GM19438 (cell line): ENCODE data around the gene CHFR.
"Not testable (repeated sequence)": the region's sequence is repeated elsewhere in the genome, so short reads cannot be mapped to it uniquely, and the experiment has no call there.

Source experiments
- ATAC-seq: cut with Tn5 transposase; IDR thresholded peaks from one replicate; pipeline ENCODE4 v1.9.1; 2021; ENCODE audit warnings: low read depth; ENCODE audit not compliant: unreplicated experiment

The CHFR gene, protein sequence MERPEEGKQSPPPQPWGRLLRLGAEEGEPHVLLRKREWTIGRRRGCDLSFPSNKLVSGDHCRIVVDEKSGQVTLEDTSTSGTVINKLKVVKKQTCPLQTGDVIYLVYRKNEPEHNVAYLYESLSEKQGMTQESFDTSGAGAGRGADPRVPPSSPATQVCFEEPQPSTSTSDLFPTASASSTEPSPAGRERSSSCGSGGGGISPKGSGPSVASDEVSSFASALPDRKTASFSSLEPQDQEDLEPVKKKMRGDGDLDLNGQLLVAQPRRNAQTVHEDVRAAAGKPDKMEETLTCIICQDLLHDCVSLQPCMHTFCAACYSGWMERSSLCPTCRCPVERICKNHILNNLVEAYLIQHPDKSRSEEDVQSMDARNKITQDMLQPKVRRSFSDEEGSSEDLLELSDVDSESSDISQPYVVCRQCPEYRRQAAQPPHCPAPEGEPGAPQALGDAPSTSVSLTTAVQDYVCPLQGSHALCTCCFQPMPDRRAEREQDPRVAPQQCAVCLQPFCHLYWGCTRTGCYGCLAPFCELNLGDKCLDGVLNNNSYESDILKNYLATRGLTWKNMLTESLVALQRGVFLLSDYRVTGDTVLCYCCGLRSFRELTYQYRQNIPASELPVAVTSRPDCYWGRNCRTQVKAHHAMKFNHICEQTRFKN

DNA sequence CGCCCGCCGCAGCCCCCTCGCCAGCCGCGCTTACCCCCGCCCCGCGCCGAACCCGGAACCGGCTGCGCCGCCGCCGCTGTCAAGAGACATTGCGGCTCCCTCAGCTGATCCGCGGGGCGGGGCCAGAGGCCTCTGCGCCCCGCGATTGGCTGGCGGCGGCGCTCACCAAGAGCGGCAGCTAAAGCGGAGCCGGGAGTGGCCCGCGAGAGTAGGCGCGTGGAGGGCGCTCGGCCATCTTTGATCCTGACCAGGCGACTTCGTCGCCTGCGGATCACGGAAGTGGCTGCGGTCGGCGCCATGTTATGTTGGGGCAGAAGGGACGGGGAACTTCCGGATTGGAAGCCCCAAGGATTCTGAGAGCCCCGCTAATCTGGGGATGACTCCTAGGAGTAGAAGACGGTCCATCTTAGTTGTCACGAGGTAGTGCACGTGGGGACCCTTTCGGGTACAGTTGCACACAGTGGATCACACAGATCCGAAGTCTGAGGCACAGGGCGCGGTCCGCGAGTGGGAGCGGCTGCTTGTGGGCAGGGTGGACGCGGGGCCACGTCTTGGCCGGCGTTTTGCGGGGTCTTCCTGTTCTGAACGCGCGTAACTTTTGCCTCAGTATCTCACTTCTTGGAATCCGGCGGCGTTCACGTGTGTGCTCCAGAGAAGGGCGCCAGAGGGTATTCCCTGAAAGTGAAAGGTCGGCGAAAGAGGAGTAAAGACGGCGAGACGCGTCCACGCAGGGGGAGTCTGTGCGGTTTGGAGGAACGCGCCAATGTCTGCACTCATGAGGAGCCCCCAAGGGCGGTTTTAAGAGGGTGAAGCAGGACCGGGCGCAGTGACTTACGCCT, at the start of gene CHFR:
Gene CHFR (minus strand): TSS at position 93 of the 839 bp plus-strand sequence. CDS start 277 bp downstream, outside the sequence.
- ATAC-seq: peak; percentile 96

DNA sequence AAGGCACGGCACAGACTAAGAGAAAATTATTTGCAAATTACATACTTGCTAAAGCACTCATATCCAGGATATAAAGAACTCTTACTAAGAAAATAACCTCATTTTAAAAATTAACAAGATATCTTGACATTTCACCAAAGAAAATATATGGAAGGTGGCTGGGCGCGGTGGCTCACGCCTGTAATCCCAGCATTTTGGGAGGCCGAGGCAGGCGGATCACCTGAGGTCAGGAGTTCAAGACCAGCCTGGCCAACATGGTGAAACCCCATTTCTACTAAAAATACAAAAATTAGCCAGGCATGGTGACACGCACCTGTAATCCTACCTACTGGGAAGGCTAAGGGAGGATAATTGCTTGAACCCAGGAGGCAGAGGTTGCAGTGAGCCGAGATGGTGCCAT, 49.5 kb upstream of the CHFR start:
- ATAC-seq: not testable (repeated sequence)

DNA sequence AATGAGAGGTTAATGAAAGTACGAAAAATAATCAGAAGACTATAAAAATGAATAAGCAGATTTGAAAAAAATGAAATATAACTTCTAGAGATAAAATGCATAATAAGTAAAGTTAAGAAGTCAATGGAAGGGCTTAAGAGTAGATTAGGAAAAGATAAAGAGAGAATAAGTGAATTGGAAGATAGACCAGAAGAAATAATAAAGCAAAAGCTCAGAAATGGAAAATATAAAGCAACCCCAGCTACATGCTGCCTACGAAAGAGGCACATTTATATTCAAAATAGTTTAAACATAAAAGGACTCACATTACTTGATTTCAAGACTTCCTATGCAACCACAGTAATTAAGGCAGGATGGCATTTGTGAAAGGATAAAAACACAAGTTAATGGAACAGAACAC, 48.8 kb upstream of the CHFR start:
- no peak for ATAC-seq

DNA sequence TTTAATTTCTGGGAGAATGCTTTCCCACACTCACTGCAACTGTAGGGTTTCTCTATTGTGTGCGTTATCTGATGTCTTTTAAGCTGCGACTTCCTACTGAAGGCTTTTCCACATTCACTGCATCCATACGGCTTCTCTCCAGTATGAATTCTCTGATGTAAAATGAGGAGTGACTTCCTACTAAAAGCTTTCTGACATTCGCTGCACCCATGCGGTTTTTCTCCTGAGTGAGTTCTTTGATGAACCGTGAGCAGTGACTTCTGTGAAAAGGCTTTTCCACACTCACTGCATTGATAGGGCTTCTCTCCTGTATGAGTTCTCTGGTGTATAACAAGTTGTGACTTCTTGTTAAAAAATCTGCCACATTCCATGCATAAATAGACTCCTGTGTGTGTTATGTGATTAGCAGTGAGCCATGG, 39.0 kb upstream of the CHFR start:
- no peak for ATAC-seq

DNA sequence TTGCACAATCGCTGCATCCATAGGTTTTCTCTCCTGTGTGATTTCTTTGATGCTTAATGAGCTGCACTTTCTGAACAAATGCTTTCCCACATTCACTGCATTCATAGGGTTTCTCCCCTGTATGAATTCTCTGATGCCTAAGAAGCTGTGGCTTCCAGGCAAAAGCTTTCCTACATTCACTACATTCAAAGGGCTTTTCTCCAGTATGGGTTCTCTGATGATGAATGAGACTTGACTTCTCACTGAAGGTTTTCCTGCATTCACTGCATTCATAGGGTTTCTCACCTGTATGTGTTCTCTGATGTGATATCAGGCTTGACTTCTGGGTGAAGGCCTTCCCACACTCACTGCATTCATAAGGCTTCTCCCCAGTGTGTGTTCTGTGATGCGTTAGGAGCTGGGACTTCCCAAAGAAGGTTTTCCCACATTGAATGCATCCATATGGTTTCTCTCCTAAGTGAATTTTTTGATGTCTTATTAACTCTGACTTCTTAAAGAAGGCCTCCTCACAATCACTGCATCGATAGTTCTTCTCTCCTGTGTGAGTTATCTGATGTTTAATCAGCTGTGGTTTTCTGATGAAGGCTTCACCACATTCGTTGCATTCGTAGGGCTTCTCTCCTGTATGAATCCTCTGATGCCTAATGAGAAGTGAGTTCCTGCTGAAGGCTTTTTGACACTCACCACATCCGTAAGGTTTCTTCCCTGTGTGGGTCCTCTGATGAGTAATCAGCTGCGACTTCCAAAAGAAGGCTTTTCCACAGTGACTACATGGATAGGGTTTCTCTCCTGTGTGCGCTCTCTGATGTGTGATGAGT, 38.4 kb upstream of the CHFR start:
- no peak for ATAC-seq

DNA sequence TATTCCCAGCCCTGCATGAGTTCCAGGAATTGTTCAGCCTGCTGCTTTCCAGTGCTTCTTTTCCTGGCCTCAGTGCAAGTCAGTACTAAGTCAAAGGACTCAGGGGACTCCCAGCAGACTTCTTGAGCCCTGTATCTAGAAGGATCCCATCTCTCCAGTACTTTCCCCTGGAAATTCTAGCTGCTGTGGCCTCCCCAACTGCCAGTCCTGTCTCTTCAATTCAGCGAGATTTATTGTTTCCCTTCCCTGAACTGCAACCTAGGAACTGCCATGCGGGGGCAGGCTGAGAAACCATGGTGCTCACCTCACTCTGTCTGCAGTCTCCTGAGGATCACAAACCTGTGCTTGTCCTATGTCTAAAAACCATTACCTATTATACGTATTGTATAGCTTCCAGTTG, 37.0 kb upstream of the CHFR start:
- ATAC-seq: no peak

DNA sequence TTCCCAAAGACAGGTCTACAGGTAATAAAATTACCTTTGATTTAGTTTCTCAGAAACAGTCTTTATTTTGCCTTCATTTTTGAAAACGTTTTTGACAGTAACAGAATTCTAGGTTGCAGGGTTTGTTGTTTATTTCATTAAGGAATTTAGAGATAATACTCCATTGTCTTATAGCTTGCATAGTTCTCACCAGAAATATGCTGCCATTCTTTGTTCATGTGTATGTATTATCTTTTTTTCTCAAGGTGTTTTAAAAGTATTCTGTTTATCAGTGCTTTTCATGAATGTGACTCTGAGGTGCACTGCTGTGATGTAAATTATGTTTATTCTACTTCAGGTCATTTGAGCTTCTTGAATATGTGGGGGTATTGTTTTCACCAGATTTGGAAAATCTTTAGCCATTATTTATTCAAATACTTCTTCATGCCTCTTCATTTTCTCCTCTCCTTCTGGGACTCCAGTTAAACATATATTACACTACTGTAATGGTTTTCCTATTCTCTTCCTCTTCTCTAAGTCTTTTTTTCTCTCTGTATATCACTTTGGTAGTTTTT, 36.0 kb upstream of the CHFR start:
- ATAC-seq: no peak

DNA sequence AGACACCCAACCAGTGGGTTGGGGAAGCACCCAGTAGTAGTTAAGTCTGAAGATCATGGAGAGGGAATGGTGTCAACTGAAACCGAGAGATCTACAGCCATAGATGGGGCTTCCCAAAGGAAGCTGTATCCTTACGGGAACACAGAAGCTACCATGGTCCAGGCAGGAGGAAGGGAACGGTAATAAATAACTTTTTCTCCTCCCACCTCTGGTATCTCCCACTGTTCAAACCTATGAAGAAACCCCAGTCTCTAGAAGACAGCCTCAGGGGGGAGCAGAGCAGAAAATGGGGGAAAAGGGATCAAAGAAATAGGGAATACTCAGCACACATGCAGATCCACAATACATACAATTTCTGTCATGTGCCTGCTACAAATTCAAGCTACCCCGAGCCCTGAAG, 35.3 kb upstream of the CHFR start:
- no peak for ATAC-seq

DNA sequence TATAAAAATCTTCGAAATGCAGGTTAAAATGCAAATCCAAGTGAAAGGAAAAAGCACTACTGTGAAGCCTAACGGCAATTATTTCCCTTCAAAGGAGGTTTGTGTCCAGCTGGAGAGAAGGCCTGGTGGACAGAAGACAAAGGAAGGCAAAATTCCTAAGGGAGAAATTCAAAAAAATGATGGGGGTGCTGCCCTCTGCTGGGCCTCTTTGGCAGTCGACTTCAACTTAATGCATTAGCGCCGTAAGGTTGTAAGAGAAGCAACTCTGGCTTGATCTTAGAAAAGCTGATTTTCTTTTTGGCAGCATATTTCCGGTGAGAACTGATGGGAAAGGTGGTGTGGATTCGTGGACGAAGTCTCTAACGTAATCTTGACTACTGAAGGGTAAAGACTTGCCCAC, 34.3 kb upstream of the CHFR start:
- ATAC-seq: no peak

DNA sequence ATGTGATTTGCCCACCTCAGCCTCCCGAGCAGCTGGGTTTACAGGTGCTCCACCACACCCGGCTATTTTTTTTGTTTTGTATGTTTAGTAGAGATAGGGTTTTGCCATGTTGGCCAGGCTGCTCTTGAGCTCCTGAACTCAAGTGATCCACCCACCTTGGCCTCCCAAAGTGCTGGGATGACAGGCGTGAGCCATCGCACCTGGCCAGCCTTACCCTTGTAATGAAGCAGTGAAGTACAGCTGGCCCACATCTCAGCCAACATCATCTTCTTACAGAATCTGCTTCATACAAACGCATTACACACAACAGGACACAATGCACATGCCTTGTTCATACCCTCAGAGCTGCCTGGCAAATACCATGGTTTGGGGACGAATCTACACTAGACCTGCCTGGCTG, 31.3 kb upstream of the CHFR start:
- no peak for ATAC-seq

DNA sequence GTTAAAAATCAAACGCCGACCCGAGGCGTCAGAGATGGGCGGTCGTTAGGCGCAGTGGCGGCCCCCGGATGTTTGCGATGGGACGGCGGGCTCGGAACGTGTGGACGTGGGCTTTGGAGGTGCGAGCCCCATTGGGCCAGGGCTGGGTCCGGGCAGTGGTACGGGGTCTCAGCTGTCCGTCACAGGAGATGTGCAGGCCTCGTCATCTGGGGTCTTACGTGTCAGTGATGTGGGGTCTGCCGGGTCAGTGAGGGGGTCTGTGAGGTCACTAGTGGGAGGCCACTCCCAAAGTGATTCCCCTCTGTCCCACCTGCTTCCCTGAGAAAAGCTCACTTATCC, 21.6 kb upstream of the CHFR start:
- no peak for ATAC-seq

DNA sequence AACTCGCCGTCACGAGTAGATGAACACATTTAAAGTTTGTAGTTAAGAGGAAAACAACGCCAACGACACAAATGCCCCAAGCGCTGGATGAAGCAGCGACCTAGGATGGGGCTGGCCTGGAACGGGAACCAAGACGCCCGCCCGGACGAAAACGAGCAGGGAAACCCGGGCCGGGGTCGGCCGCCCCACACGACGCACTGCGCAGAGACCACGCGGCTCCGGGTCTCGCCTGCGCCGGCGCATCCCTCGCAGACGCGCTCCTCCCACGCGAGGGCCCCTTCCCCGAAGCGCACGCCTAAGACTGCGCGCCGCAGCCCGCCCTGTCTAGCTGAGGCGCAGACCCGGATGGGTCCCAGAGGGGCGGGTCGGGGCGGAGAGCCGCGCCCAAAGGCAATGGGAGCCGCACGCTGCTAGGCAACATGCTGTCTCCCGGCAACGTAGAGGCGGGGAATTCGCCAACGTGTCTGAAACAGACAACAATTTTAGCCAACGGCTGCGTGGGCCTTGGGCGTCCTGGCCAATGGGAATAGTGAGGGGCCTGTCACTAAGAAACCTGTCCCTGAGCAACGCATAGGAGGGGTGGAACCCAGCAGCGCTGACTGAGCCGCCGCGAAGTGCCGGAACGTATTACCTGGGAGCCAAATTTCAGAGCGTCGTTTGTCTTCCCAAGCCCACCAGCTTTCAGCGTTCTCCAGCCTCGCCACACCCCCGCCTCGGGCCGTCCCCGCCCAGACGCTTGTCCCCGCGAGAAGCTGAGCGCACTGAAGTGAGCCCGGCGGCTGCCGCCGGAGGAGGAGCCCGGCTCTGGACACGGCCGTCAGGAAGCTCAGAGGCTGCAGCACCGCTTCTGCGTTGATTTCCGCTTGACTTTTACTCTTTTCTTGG, 21.0 kb upstream of the CHFR start:
- peak; percentile 92 for ATAC-seq

DNA sequence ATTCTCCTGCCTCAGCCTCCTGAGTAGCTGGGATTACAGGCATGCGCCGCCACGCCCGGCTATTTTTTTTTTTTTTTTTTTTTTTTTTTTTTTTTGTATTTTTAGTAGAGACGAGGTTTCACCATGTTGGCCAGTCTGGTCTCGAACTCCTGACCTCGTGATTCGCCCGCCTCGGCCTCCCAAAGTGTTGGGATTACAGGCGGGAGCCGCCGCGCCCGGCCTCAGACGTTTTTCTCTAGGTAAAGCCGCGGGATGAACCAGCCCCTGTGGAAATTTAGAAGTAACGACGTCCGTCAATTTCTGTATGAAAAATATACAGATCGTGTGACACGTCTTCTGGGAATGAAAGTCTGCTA, 20.4 kb upstream of the CHFR start:
- not testable (repeated sequence) for ATAC-seq

DNA sequence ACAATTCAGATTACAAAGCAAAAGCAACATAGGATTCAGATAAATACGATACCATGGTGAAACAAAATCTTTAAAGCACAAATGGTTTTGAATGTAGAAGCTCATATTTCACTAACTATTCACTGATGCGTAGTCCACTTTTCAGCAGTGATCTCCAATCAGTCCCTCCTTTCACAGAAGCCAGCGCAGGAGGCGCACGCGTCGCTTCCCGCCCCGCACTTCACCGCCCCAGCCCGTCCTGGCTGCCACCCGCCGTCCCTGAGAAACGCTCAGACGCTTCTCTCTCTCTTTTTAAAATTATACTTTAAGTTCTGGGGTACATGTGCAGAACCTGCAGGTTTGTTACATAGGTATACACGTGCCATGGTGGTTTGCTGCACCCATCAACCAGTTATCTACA, 19.8 kb upstream of the CHFR start:
- no peak for ATAC-seq

DNA sequence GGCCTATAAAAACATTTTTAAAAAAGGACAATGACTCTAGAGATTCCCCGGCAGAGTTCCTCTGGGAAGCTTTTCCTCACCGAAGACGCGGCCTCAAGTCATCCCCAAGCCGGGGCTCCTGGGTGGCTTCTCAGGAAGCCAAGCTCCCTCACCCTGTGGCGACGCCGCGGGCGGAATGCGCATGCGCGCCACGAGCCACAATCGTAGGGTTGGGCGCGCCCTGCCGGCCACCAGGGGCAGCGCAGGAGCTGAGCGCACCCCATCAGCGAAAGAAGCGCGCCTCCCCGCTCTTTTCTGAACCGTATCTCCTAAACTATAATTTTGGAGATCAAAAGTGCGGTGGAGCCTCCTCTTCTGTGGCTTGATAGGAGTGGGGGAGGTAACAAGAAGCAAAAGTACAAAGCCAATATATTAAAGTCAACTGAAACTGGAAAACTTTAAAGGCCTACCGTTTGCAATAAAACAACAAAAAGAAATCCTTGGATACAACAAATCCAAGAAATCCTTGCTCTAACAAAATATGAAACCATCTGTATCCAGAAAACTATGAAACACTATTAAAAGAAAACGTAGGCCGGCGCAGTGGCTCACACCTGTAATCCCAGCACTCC, 17.4 kb upstream of the CHFR start:
- no peak for ATAC-seq

DNA sequence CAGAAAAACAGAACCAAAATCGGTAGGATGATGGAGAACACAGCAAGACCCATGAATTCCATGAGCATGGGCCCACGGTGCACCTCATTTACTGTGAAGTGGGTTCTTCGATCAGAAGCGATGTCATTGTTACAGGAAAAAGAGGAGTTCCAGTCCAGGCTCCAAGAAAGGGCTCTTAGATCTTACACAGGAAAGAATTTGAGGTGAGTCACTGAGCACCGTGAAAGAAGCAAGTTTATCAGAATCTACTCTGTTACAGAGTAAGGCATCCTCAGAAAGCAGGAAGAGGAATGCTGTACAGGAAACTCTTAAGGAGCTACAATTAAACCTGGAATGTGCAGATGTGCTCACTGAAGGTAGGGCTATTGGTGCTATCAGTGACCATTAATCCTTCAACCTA, 11.6 kb upstream of the CHFR start:
- no peak for ATAC-seq

DNA sequence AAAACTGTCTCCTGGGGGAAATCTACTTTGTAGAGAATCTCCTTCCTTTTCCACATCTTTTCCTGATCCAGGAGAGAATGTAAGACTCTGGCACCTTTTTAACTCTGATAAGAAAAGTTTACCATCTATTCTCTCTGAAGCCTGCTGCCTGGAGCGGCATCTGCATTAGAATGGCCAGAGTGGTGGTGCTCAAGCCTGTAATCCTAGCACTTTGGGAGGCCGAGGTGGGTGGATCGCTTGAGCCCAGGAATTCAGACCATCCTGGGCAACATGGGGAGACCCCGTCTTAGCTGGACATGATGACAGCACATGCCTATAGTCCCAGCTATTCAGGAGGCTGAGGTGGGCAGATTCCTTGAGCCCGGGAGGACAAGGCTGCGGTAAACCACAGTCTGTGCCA, 1.4 kb upstream of the CHFR start:
- no peak for ATAC-seq

DNA sequence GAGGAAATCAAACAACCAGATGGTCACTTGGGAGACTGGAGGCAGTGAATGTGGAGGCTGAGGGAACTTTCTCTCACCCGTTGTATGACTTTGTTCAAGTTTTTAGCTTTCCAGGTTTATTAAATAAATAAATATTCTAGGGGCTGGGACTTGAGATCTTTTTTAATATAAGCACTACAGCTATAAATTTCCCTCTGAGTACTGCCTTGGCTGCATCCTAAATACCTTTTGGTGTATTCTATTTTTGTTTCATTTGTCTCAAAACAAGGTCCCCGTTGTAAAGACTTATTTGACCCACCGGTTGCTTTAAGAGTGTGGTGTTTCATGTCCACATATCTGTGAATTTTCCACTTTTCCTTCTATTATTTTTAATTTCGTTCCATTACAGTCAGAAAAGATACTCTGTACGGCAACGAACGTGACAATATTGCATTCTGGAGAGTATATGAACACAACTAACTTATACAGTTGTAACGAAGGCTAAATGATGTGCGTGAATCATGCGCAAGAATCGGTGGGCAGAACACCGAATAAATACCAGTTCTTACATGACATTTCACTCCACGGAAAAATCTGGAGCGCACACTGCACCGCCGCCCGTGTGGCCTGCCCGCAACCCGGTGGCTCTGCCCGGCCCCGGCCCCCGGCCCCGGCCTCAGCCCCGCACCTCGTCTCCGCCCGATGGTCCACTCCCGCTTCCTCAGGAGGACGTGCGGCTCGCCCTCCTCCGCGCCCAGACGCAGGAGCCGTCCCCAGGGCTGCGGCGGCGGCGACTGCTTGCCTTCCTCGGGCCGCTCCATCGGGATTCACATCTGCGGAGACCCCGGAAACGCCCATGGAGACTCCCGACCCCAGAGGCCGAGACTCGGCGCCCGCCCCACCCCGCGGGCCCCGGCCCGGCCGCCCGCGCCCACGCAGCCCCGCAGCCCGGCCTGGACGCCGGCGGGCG, 602 bp downstream of the CHFR start:
- peak; percentile 14 for ATAC-seq
